Vagina (tissue), 2 donors: Measurements from ENCODE around the gene GDNF. TPM values are rescaled to one million over a fixed set of nuclear protein-coding genes. Genes with fewer than 3 reads are reported as not detected.

Experiments
- DNase-seq, 2 donors: peaks; one replicate each; pipeline ENCODE4 v3.0.0-alpha.2; 2017; ENCODE audit errors: extremely low spot score in 2 of 2
- H3K27ac ChIP-seq: fragments of 200-600 bp; sonication (generic); one replicate; pipeline ENCODE4 v1.5.1; 2019
- H3K27me3 ChIP-seq: fragments of 200-600 bp; sonication (generic); one replicate; pipeline ENCODE4 v1.5.1; 2019
- H3K36me3 ChIP-seq, 2 donors: fragments of 200-600 bp; sonication (generic); one replicate each; pipeline ENCODE4 v1.5.1; 2017 to 2019
- H3K4me1 ChIP-seq: fragments of 200-600 bp; sonication (generic); one replicate; pipeline ENCODE4 v1.5.1; 2019
- H3K4me3 ChIP-seq, 2 donors: fragments of 200-600 bp; sonication (generic); 1 replicate in 1 of 2; 2 replicates in 1 of 2; pipeline ENCODE4 v1.5.1; 2016 to 2019
- H3K9me3 ChIP-seq: fragments of 200-600 bp; sonication (generic); one replicate; pipeline ENCODE4 v1.5.1; 2019
- CTCF ChIP-seq, 3 experiments: fragments of 450-650 bp in 2 of 3; fragments of 200-600 bp in 1 of 3; sonication (generic) in 1 of 3; IDR thresholded peaks; one replicate each; pipeline ENCODE4 v1.5.1; 2017 to 2019; ENCODE audit warnings: antibody characterized with exemption in 3 of 3, mild to moderate bottlenecking in 2 of 3, moderate library complexity in 2 of 3
- POLR2A ChIP-seq, 2 donors: fragments of 450-650 bp; IDR thresholded peaks; one replicate each; pipeline ENCODE4 v1.6.1; 2017; ENCODE audit warnings: antibody characterized with exemption in 2 of 2, mild to moderate bottlenecking in 2 of 2, moderate library complexity in 2 of 2
- POLR2AphosphoS5 ChIP-seq, 2 donors: sonication (generic); formaldehyde crosslinking; IDR thresholded peaks; one replicate each; pipeline ENCODE4 v1.9.0; 2017; ENCODE audit warnings: antibody characterized with exemption in 2 of 2, mild to moderate bottlenecking in 2 of 2, low read depth in 1 of 2; ENCODE audit not compliant: insufficient read depth in 1 of 2
- intact Hi-C: fragments of 100-400 bp; cut with DNase I; formaldehyde crosslinking; loops from one replicate; pipeline ENCODE4 v1.15.1; 2023
- total RNA-seq: library from RNA; depleted of rRNA; stranded (reverse); fragments of >200 nt; gene quantifications from one replicate; pipeline ENCODE4 v1.2.3, GENCODE V29; 2016

GDNF gene
- total RNA-seq, 1 donor from 2014 or later, result 0.98 TPM

- no peaks in the 10 kb centered on the region for H3K36me3 ChIP-seq
- H3K9me3 ChIP-seq, result no peaks in the 10 kb centered on the region
- intact Hi-C loops, result no loop called here
- no peaks in the 10 kb centered on the region for H3K4me1 ChIP-seq
- no peaks in the 10 kb centered on the region for H3K27me3 ChIP-seq
- no peak for TF ChIP-seq CTCF (IDR thresholded peaks at IDR 0.05)
- no peak for TF ChIP-seq POLR2AphosphoS5 (IDR thresholded peaks at IDR 0.05; ENCODE audit: insufficient read depth in 1 of 2, low read depth in 1 of 2)
- no peak for TF ChIP-seq POLR2A (IDR thresholded peaks at IDR 0.05)
- no peak overlapping the region for H3K4me3 ChIP-seq
- no peak overlapping the region for H3K27ac ChIP-seq
- DNase-seq, result no peak
Observed at GRCh38 chr5:37857696-37858095, 17.9 kb upstream of the GDNF start.

DNA sequence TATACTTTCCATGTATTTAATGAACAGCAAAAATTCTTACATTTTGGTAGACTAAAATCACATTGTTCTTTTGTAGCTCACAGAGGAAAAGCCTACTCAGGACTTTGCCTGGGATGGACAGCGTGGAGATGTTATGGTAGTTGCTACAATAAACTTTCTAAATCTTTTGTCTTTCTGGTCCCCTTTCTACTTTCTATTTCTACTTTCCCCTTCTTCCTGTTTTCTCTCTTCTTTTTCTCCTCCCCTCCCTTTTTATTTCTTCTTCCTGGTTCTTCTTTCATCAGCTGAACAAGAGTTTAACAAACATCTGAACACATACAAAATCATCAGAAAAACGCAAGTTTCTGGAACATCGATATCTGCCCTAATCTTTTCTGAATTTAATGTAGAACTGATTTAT lies 15.6 kb upstream of the GDNF start:
- intact Hi-C loops, result no loop called here
- no peaks in the 10 kb centered on the region for H3K27me3 ChIP-seq
- no peaks in the 10 kb centered on the region for H3K9me3 ChIP-seq
- no peak overlapping the region for H3K4me3 ChIP-seq
- no peaks in the 10 kb centered on the region for H3K36me3 ChIP-seq
- TF ChIP-seq CTCF (IDR thresholded peaks at IDR 0.05), result no peak
- no peak for TF ChIP-seq POLR2AphosphoS5 (IDR thresholded peaks at IDR 0.05; ENCODE audit: insufficient read depth in 1 of 2, low read depth in 1 of 2)
- TF ChIP-seq POLR2A (IDR thresholded peaks at IDR 0.05), result no peak
- H3K27ac ChIP-seq, result no peak overlapping the region
- H3K4me1 ChIP-seq, result no peaks in the 10 kb centered on the region
- no peak for DNase-seq

GRCh38 chr5:37851305-37851704 lies 11.5 kb upstream of the GDNF start:
- Histone ChIP-seq H3K4me1 (no peaks in the 10 kb centered on the region), H3K27ac (no peak overlapping the region), H3K4me3 (no peak overlapping the region), H3K36me3 (no peaks in the 10 kb centered on the region), H3K27me3 (no peaks in the 10 kb centered on the region), H3K9me3 (no peaks in the 10 kb centered on the region)
- intact Hi-C loops, result no loop called here
- TF ChIP-seq POLR2AphosphoS5 (IDR thresholded peaks at IDR 0.05; ENCODE audit: insufficient read depth in 1 of 2, low read depth in 1 of 2) (no peak), POLR2A (IDR thresholded peaks at IDR 0.05) (no peak), CTCF (IDR thresholded peaks at IDR 0.05) (no peak)
- no peak for DNase-seq

- no peaks in the 10 kb centered on the region for H3K27me3 ChIP-seq
- no peaks in the 10 kb centered on the region for H3K4me1 ChIP-seq
- H3K4me3 ChIP-seq, result no peak overlapping the region
- TF ChIP-seq POLR2AphosphoS5 (IDR thresholded peaks at IDR 0.05; ENCODE audit: insufficient read depth in 1 of 2, low read depth in 1 of 2), result no peak
- no peak for TF ChIP-seq CTCF (IDR thresholded peaks at IDR 0.05)
- H3K36me3 ChIP-seq, result no peaks in the 10 kb centered on the region
- intact Hi-C loops, result no loop called here
- no peak overlapping the region for H3K27ac ChIP-seq
- no peak for DNase-seq
- H3K9me3 ChIP-seq, result no peaks in the 10 kb centered on the region
Observed at GRCh38 chr5:37850226-37850865, 10.5 kb upstream of the GDNF start.

- Histone ChIP-seq H3K27ac (no peak overlapping the region), H3K4me3 (no peak overlapping the region), H3K36me3 (no peaks in the 10 kb centered on the region), H3K27me3 (no peaks in the 10 kb centered on the region), H3K9me3 (no peaks in the 10 kb centered on the region), H3K4me1 (no peaks in the 10 kb centered on the region)
- no peak for TF ChIP-seq POLR2AphosphoS5 (IDR thresholded peaks at IDR 0.05; ENCODE audit: insufficient read depth in 1 of 2, low read depth in 1 of 2)
- TF ChIP-seq CTCF (IDR thresholded peaks at IDR 0.05), result no peak
- TF ChIP-seq POLR2A (IDR thresholded peaks at IDR 0.05), result no peak
- no peak for DNase-seq
- intact Hi-C loops, result no loop called here
Observed at GRCh38 chr5:37849641-37850040, 9.8 kb upstream of the GDNF start.
